Naive B cell (primary cell): ENCODE measurements around the gene PCLO. TPM values are rescaled to one million over a fixed set of nuclear protein-coding genes. Genes with fewer than 3 reads are reported as not detected.
"Not testable (repeated sequence)": the region's sequence is repeated elsewhere in the genome, so short reads cannot be mapped to it uniquely, and the experiment has no call there.

Experiments
- ATAC-seq, 2 donors: fragments of 150-1000 bp; cut with Tn5 transposase; 2 replicates each; pipeline ENCODE4 v1.10.0; 2021; ENCODE audit warnings: low read depth in 2 of 2, mild to moderate bottlenecking in 2 of 2, moderate library complexity in 2 of 2
- DNase-seq: peaks from one replicate; pipeline ENCODE4 v3.0.0; 2022
- H3K27ac Mint-ChIP-seq, 6 donors: one replicate each; pipeline ENCODE4 v1.8.0; 2020 to 2022; ENCODE audit warnings: mild to moderate bottlenecking in 6 of 6, mixed read lengths in 6 of 6, moderate library complexity in 5 of 6, inconsistent platforms in 2 of 6
- H3K27me3 Mint-ChIP-seq, 3 donors: one replicate each; pipeline ENCODE4 v1.8.0; 2021 to 2022; ENCODE audit warnings: mixed read lengths in 3 of 3, mild to moderate bottlenecking in 1 of 3
- H3K36me3 Mint-ChIP-seq, 2 donors: one replicate each; pipeline ENCODE4 v1.8.0; 2020 to 2022; ENCODE audit warnings: mixed read lengths in 2 of 2, inconsistent platforms in 1 of 2, mild to moderate bottlenecking in 1 of 2
- H3K4me1 Mint-ChIP-seq, 3 donors: one replicate each; pipeline ENCODE4 v1.8.0; 2020 to 2022; ENCODE audit warnings: mixed read lengths in 3 of 3, inconsistent platforms in 1 of 3, mild to moderate bottlenecking in 1 of 3, moderate library complexity in 1 of 3
- H3K4me3 Mint-ChIP-seq, 8 donors: one replicate each; pipeline ENCODE4 v1.8.0; 2020 to 2022; ENCODE audit warnings: mild to moderate bottlenecking in 8 of 8, mixed read lengths in 8 of 8, moderate library complexity in 8 of 8, inconsistent platforms in 2 of 8
- H3K9me3 Mint-ChIP-seq, 7 donors: one replicate each; pipeline ENCODE4 v1.8.0; 2020 to 2022; ENCODE audit warnings: mixed read lengths in 7 of 7, mild to moderate bottlenecking in 5 of 7, inconsistent platforms in 2 of 7, moderate library complexity in 1 of 7
- polyA plus RNA-seq, 6 donors: library from polyadenylated mRNA; unstranded; fragments of 300-500 nt; fragmentation: Illumina TruSeq; gene quantifications; one replicate each; pipeline ENCODE4 v1.2.3, GENCODE V29; 2021; ENCODE audit warnings: low read depth in 6 of 6

PCLO gene
- polyA plus RNA-seq, 6 donors from 2014 or later, result not detected

GRCh38 chr7:83060218-83060617 is 102.5 kb downstream of the PCLO start:
- DNase-seq (no peak), ATAC-seq (no peak)
- H3K9me3 Mint-ChIP-seq, result peaks cover 0 to 3% (median 0%) of the 10 kb centered on the region in 7 donors
- H3K27me3 Mint-ChIP-seq, result no peaks in the 10 kb centered on the region
- H3K36me3 Mint-ChIP-seq, result no peaks in the 10 kb centered on the region
- H3K27ac Mint-ChIP-seq, result no peak overlapping the region
- no peaks in the 10 kb centered on the region for H3K4me1 Mint-ChIP-seq
- H3K4me3 Mint-ChIP-seq, result no peak overlapping the region

GRCh38 chr7:83058667-83059066 is 104.0 kb downstream of the PCLO start:
- no peak for DNase-seq
- H3K27ac Mint-ChIP-seq, result no peak overlapping the region
- no peak overlapping the region for H3K4me3 Mint-ChIP-seq
- no peak for ATAC-seq
- no peaks in the 10 kb centered on the region for H3K36me3 Mint-ChIP-seq
- peaks cover 0 to 3% (median 0%) of the 10 kb centered on the region in 7 donors for H3K9me3 Mint-ChIP-seq
- no peaks in the 10 kb centered on the region for H3K27me3 Mint-ChIP-seq
- no peaks in the 10 kb centered on the region for H3K4me1 Mint-ChIP-seq

GRCh38 chr7:83055197-83055596 is 107.5 kb downstream of the PCLO start:
- ATAC-seq (no peak), DNase-seq (no peak)
- Mint-ChIP-seq H3K36me3 (no peaks in the 10 kb centered on the region), H3K27me3 (no peaks in the 10 kb centered on the region), H3K9me3 (peaks cover 0 to 8% (median 0%) of the 10 kb centered on the region in 7 donors), H3K4me3 (no peak overlapping the region), H3K4me1 (no peaks in the 10 kb centered on the region), H3K27ac (no peak overlapping the region)

- H3K27ac Mint-ChIP-seq, result no peak overlapping the region
- no peaks in the 10 kb centered on the region for H3K4me1 Mint-ChIP-seq
- peaks cover 0 to 6% (median 2%) of the 10 kb centered on the region in 7 donors for H3K9me3 Mint-ChIP-seq
- H3K4me3 Mint-ChIP-seq, result no peak overlapping the region
- H3K36me3 Mint-ChIP-seq, result no peaks in the 10 kb centered on the region
- no peaks in the 10 kb centered on the region for H3K27me3 Mint-ChIP-seq
- DNase-seq (no peak), ATAC-seq (no peak)
Measured at GRCh38 chr7:83054472-83054871, 108.2 kb downstream of the PCLO start.

- Mint-ChIP-seq H3K36me3 (no peaks in the 10 kb centered on the region), H3K9me3 (peaks cover 0 to 5% (median 2%) of the 10 kb centered on the region in 7 donors), H3K27me3 (no peaks in the 10 kb centered on the region), H3K27ac (no peak overlapping the region), H3K4me3 (no peak overlapping the region), H3K4me1 (no peaks in the 10 kb centered on the region)
- no peak for ATAC-seq
- no peak for DNase-seq
Measured at GRCh38 chr7:83053965-83054364, 108.7 kb downstream of the PCLO start.

- Mint-ChIP-seq H3K27ac (no peak overlapping the region), H3K9me3 (peaks cover 0 to 5% (median 0%) of the 10 kb centered on the region in 7 donors), H3K36me3 (no peaks in the 10 kb centered on the region), H3K27me3 (no peaks in the 10 kb centered on the region), H3K4me1 (no peaks in the 10 kb centered on the region), H3K4me3 (no peak overlapping the region)
- no peak for ATAC-seq
- DNase-seq, result no peak
Measured at GRCh38 chr7:83040484-83040883, 122.2 kb downstream of the PCLO start.

- Mint-ChIP-seq H3K4me1 (no peaks in the 10 kb centered on the region), H3K27ac (no peak overlapping the region), H3K9me3 (peaks cover 0 to 5% (median 0%) of the 10 kb centered on the region in 7 donors), H3K4me3 (no peak overlapping the region), H3K36me3 (no peaks in the 10 kb centered on the region), H3K27me3 (no peaks in the 10 kb centered on the region)
- no peak for ATAC-seq
- DNase-seq, result no peak
Measured at GRCh38 chr7:83038787-83039186, 123.9 kb downstream of the PCLO start.

GRCh38 chr7:83036721-83037380 is 125.8 kb downstream of the PCLO start:
- Mint-ChIP-seq H3K27ac (no peak overlapping the region), H3K4me3 (no peak overlapping the region), H3K36me3 (no peaks in the 10 kb centered on the region), H3K27me3 (no peaks in the 10 kb centered on the region), H3K9me3 (peaks cover 0 to 5% (median 0%) of the 10 kb centered on the region in 7 donors), H3K4me1 (no peaks in the 10 kb centered on the region)
- ATAC-seq (no peak), DNase-seq (no peak)

- ATAC-seq (no peak), DNase-seq (no peak)
- peaks cover 0 to 5% (median 0%) of the 10 kb centered on the region in 7 donors for H3K9me3 Mint-ChIP-seq
Measured at GRCh38 chr7:83036130-83036529, 126.6 kb downstream of the PCLO start.

GRCh38 chr7:83032195-83032594 is 130.5 kb downstream of the PCLO start:
- Mint-ChIP-seq H3K9me3 (peaks cover 0 to 4% (median 0%) of the 10 kb centered on the region in 7 donors), H3K27ac (no peak overlapping the region), H3K27me3 (no peaks in the 10 kb centered on the region), H3K36me3 (no peaks in the 10 kb centered on the region), H3K4me1 (no peaks in the 10 kb centered on the region), H3K4me3 (no peak overlapping the region)
- DNase-seq (no peak), ATAC-seq (no peak)

More at GRCh38 chr7:83036130-83036529, 126.6 kb downstream of the PCLO start:
- no peaks in the 10 kb centered on the region for H3K36me3 Mint-ChIP-seq
- H3K27ac Mint-ChIP-seq, result no peak overlapping the region
- H3K4me3 Mint-ChIP-seq, result no peak overlapping the region
- no peaks in the 10 kb centered on the region for H3K27me3 Mint-ChIP-seq
- H3K4me1 Mint-ChIP-seq, result no peaks in the 10 kb centered on the region

GRCh38 chr7:83023817-83024665 is 138.6 kb downstream of the PCLO start:
- not testable (repeated sequence) for H3K27me3 Mint-ChIP-seq, ATAC-seq, H3K36me3 Mint-ChIP-seq, DNase-seq, H3K27ac Mint-ChIP-seq, H3K4me1 Mint-ChIP-seq, H3K4me3 Mint-ChIP-seq
- H3K9me3 Mint-ChIP-seq, result peaks cover 0 to 13% (median 4%) of the 10 kb centered on the region in 7 donors

GRCh38 chr7:83021032-83021431 is 141.7 kb downstream of the PCLO start:
- ATAC-seq (no peak), DNase-seq (no peak)
- Mint-ChIP-seq H3K27ac (no peak overlapping the region), H3K4me1 (no peaks in the 10 kb centered on the region), H3K4me3 (no peak overlapping the region), H3K36me3 (no peaks in the 10 kb centered on the region), H3K27me3 (no peaks in the 10 kb centered on the region), H3K9me3 (peaks cover 0 to 13% (median 4%) of the 10 kb centered on the region in 7 donors)

- H3K4me1 Mint-ChIP-seq, result no peaks in the 10 kb centered on the region
- no peaks in the 10 kb centered on the region for H3K27me3 Mint-ChIP-seq
- no peak overlapping the region for H3K27ac Mint-ChIP-seq
- H3K4me3 Mint-ChIP-seq, result no peak overlapping the region
- H3K36me3 Mint-ChIP-seq, result no peaks in the 10 kb centered on the region
- ATAC-seq (no peak), DNase-seq (no peak)
- H3K9me3 Mint-ChIP-seq, result peaks cover 0 to 13% (median 5%) of the 10 kb centered on the region in 7 donors
Measured at GRCh38 chr7:83020161-83020560, 142.5 kb downstream of the PCLO start.

- DNase-seq, result no peak
- Mint-ChIP-seq H3K27me3 (no peaks in the 10 kb centered on the region), H3K36me3 (no peaks in the 10 kb centered on the region), H3K9me3 (peaks cover 0 to 7% (median under 1%) of the 10 kb centered on the region in 7 donors), H3K4me3 (no peak overlapping the region), H3K4me1 (no peaks in the 10 kb centered on the region), H3K27ac (no peak overlapping the region)
- ATAC-seq, result no peak
Measured at GRCh38 chr7:83015916-83016315, 146.8 kb downstream of the PCLO start.
